ENCODE data around the gene SNN.

DNA sequence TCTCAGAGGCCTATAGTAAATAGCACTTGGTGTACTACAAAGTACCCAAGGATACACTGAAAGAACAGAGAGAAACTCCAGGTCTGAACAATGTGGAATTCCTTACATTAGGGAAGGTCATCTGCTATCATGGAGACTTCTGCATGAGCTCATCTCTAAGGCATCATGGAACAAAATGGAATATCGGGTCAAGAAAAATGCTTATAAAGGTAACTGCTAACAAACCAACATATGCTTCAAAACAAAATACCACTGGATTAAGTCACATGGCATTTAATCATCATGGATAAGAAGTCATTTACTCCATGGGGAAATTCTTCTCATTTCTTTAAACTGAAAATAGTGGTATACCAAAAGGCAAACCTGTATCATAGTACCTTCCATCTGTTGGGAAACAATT, 40.2 kb downstream of the SNN start:
- TF ChIP-seq POLR2AphosphoS5 (IDR thresholded peaks at IDR 0.05; ENCODE audit: low read depth): no peak
- TF ChIP-seq, protein P1, sequence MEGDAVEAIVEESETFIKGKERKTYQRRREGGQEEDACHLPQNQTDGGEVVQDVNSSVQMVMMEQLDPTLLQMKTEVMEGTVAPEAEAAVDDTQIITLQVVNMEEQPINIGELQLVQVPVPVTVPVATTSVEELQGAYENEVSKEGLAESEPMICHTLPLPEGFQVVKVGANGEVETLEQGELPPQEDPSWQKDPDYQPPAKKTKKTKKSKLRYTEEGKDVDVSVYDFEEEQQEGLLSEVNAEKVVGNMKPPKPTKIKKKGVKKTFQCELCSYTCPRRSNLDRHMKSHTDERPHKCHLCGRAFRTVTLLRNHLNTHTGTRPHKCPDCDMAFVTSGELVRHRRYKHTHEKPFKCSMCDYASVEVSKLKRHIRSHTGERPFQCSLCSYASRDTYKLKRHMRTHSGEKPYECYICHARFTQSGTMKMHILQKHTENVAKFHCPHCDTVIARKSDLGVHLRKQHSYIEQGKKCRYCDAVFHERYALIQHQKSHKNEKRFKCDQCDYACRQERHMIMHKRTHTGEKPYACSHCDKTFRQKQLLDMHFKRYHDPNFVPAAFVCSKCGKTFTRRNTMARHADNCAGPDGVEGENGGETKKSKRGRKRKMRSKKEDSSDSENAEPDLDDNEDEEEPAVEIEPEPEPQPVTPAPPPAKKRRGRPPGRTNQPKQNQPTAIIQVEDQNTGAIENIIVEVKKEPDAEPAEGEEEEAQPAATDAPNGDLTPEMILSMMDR (IDR thresholded peaks at IDR 0.05; ENCODE audit: insufficient read depth, low read length): no peak
- TF ChIP-seq SPI1 (IDR thresholded peaks at IDR 0.05; ENCODE audit: borderline replicate concordance, low read depth): no peak
- TF ChIP-seq, protein P2, sequence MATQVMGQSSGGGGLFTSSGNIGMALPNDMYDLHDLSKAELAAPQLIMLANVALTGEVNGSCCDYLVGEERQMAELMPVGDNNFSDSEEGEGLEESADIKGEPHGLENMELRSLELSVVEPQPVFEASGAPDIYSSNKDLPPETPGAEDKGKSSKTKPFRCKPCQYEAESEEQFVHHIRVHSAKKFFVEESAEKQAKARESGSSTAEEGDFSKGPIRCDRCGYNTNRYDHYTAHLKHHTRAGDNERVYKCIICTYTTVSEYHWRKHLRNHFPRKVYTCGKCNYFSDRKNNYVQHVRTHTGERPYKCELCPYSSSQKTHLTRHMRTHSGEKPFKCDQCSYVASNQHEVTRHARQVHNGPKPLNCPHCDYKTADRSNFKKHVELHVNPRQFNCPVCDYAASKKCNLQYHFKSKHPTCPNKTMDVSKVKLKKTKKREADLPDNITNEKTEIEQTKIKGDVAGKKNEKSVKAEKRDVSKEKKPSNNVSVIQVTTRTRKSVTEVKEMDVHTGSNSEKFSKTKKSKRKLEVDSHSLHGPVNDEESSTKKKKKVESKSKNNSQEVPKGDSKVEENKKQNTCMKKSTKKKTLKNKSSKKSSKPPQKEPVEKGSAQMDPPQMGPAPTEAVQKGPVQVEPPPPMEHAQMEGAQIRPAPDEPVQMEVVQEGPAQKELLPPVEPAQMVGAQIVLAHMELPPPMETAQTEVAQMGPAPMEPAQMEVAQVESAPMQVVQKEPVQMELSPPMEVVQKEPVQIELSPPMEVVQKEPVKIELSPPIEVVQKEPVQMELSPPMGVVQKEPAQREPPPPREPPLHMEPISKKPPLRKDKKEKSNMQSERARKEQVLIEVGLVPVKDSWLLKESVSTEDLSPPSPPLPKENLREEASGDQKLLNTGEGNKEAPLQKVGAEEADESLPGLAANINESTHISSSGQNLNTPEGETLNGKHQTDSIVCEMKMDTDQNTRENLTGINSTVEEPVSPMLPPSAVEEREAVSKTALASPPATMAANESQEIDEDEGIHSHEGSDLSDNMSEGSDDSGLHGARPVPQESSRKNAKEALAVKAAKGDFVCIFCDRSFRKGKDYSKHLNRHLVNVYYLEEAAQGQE (IDR thresholded peaks at IDR 0.05; ENCODE audit: insufficient replicate concordance, low read depth): no peak
- TF ChIP-seq GABPA (IDR thresholded peaks at IDR 0.05; ENCODE audit: low read depth): no peak
